Stomach (tissue), 9 donors: ENCODE measurements around the gene ETS1. TPM values are rescaled to one million over a fixed set of nuclear protein-coding genes. Genes with fewer than 3 reads are reported as not detected.

ENCODE experiments used
- DNase-seq, 2 donors: peaks; one replicate each; pipeline versions ENCODE4 v3.0.0 to v3.0.0-alpha.2; 2013 to 2019
- H3K27ac ChIP-seq, 5 donors: fragments of 200-600 bp in 4 of 5; sonication (generic) in 4 of 5; one replicate each; pipeline ENCODE4 v1.5.1; 2013 to 2019; ENCODE audit warnings: mild to moderate bottlenecking in 1 of 5, moderate library complexity in 1 of 5
- H3K27me3 ChIP-seq, 3 donors: fragments of 200-600 bp; sonication (generic); one replicate each; pipeline ENCODE4 v1.5.1; 2017 to 2019; ENCODE audit warnings: mixed run types in 1 of 3
- H3K36me3 ChIP-seq, 4 donors: fragments of 200-600 bp; sonication (generic); 1 replicate in 3 of 4; 2 replicates in 1 of 4; pipeline ENCODE4 v1.5.1; 2016 to 2019
- H3K4me1 ChIP-seq, 4 donors: fragments of 200-600 bp; sonication (generic); one replicate each; pipeline ENCODE4 v1.5.1; 2016 to 2019
- H3K4me3 ChIP-seq, 4 donors: fragments of 200-600 bp; sonication (generic) in 3 of 4; one replicate each; pipeline ENCODE4 v1.5.1; 2016 to 2019; ENCODE audit warnings: mild to moderate bottlenecking in 1 of 4
- H3K9me3 ChIP-seq, 4 donors: fragments of 200-600 bp; sonication (generic); one replicate each; pipeline ENCODE4 v1.5.1; 2016 to 2019
- EP300 ChIP-seq: sonication (generic); formaldehyde crosslinking; IDR thresholded peaks from one replicate; pipeline ENCODE4 v1.6.1; 2017; ENCODE audit warnings: antibody characterized with exemption
- POLR2A ChIP-seq, 4 donors: fragments of 450-650 bp; IDR thresholded peaks; one replicate each; pipeline ENCODE4 v1.6.1; 2016; ENCODE audit warnings: antibody characterized with exemption in 4 of 4, control low read depth in 2 of 4, mild to moderate bottlenecking in 1 of 4, moderate library complexity in 1 of 4
- POLR2AphosphoS5 ChIP-seq, 3 donors: sonication (generic); formaldehyde crosslinking; IDR thresholded peaks; one replicate each; pipeline ENCODE4 v1.6.1; 2016; ENCODE audit warnings: antibody characterized with exemption in 3 of 3
- WGBS, 5 donors: extraction: QIAGEN DNeasy Blood & Tissue Kit in 3 of 5; methylation state at CpG; one replicate each; pipeline versions ENCODE4 v1.1.5 to v1.1.7; 2013 to 2018; 5-methylcytosine and 5-hydroxymethylcytosine counted together
- intact Hi-C: fragments of 100-400 bp; cut with DNase I; formaldehyde crosslinking; loops from one replicate; pipeline ENCODE4 v1.15.1; 2023; ENCODE audit warnings: low total_unique reads
- polyA plus RNA-seq, 3 donors: library from polyadenylated mRNA; stranded (reverse); fragments of 200-250 nt; gene quantifications; one replicate each; pipeline ENCODE4 v1.2.3, GENCODE V29; 2013
- total RNA-seq, 5 donors: library from RNA; depleted of rRNA; stranded (reverse); fragments of >200 nt; gene quantifications; one replicate each; pipeline versions ENCODE4 v1.1.0 to v1.2.3, GENCODE V29; 2014 to 2016
- TF ChIP-seq, protein P1 (sequence below), 7 experiments: fragments of 450-650 bp in 4 of 7; fragments of 200-600 bp in 3 of 7; sonication (generic) in 3 of 7; IDR thresholded peaks; one replicate each; pipeline ENCODE4 v1.5.1; 2016 to 2019; ENCODE audit warnings: antibody characterized with exemption in 7 of 7, control low read depth in 2 of 7, mild to moderate bottlenecking in 1 of 7
- donor health status: healthy with polysubstance abuse.
- donor health status: Bipolar disorder and iron deficiency.
- donor health status: healthy.

The ETS1 gene
- total and polyA plus RNA-seq, 8 donors, result 7.0 to 72.5 (median 22.5) TPM

DNA sequence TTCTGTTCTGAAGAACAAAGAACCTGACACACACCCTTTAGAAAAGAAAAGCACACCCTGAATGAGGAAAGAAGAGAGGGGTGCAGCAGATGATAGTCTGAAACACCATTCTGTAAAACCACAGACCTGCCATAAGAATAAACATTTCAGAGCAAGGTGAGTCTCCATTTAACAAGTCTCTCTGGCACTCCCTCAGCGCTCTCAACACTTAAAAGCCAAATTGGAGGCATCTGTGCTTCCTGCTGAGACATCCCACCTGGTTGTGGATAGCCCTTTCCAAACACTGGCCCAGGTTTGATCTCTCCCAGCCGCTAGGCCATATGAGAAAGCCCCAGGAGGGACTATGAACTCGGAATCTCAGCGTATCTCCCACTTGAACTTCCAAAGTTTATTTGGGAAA is 36.3 kb downstream of the ETS1 start:
- intact Hi-C loops, result no loop called here
- Histone ChIP-seq H3K36me3 (no peaks in the 10 kb centered on the region), H3K27ac (peak overlapping the region in 2 of 5 donors; percentile 73 to 85), H3K27me3 (no peaks in the 10 kb centered on the region), H3K9me3 (no peaks in the 10 kb centered on the region), H3K4me3 (no peak overlapping the region), H3K4me1 (peaks cover 6 to 54% (median 25%) of the 10 kb centered on the region in 4 donors)
- TF ChIP-seq POLR2AphosphoS5 (IDR thresholded peaks at IDR 0.05) (no peak), POLR2A (IDR thresholded peaks at IDR 0.05) (no peak), EP300 (no peak)
- TF ChIP-seq, protein P1, sequence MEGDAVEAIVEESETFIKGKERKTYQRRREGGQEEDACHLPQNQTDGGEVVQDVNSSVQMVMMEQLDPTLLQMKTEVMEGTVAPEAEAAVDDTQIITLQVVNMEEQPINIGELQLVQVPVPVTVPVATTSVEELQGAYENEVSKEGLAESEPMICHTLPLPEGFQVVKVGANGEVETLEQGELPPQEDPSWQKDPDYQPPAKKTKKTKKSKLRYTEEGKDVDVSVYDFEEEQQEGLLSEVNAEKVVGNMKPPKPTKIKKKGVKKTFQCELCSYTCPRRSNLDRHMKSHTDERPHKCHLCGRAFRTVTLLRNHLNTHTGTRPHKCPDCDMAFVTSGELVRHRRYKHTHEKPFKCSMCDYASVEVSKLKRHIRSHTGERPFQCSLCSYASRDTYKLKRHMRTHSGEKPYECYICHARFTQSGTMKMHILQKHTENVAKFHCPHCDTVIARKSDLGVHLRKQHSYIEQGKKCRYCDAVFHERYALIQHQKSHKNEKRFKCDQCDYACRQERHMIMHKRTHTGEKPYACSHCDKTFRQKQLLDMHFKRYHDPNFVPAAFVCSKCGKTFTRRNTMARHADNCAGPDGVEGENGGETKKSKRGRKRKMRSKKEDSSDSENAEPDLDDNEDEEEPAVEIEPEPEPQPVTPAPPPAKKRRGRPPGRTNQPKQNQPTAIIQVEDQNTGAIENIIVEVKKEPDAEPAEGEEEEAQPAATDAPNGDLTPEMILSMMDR (IDR thresholded peaks at IDR 0.05), result no peak
- 81 to 95% (median 92%) methylated on average over 4 of the region's 4 CpGs for WGBS, 5 donors
- peak in 1 of 2 donors; percentile 50 for DNase-seq

DNA sequence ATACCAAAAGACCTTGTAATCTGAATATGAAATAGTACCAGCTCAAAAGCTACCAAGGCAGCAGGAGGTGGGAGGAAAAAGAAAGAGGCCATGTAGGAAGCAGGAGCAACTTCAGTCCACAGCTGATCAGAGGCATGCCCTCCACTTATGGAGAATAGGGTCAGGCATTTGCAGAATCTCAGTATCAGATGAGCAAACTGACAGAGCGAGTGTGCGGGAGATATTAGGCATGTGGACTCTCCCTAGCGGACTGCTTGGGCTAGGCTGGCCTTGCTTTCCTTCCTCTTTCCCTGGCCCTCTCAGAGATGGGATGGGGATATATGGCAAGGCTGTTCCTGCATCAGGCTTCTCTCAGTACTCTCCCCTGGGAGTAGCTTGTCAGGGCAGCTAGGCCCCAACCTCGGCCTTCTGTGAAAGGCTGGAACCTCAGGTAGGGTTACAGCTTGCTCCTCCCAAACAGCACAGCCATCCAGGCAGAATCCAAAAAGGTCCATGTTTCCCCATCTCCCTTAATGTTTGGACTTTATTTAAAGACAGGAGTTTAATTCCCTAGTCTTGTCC is 37.0 kb downstream of the ETS1 start:
- WGBS, 5 donors, result 88 to 100% (median 89%) methylated on average over 4 of the region's 4 CpGs
- no peak for TF ChIP-seq EP300
- TF ChIP-seq, protein P1 (IDR thresholded peaks at IDR 0.05), result no peak
- no peak for TF ChIP-seq POLR2AphosphoS5 (IDR thresholded peaks at IDR 0.05)
- no peak for TF ChIP-seq POLR2A (IDR thresholded peaks at IDR 0.05)

DNA sequence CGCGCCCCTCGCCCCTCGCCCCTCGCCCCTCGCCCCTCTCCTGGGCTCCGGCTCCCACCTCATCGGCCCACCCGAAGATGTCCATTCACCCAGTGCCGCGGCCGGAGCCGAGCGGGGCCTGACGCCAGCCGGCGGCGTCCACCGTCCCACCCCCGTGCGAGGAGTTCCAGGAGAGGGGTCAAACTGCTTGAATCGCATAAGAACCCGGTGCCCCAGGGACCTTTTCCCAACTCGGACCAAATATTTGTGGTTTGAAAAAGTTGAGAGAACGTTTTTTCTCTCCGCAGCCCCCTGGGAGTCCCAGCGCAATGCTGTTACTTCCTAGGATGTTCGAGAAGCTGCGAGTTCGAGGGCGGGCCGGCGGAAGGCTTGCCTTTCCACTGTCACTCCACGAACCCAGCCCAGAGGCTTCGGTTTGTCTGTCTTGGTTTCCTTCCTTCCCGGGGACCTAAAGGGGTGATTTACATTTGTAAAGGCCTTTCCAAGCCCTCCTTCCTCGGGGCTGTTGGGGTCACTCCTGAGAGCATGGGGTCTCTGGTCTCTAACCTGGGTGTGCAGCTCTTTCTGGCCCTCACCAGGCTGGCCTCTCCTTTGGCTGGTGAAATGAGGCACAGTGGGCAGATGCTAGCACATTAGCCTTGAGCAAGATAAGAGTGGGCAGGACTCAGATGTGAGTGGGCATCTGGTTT is 38.0 kb downstream of the ETS1 start:
- H3K36me3 ChIP-seq, result no peaks in the 10 kb centered on the region
- DNase-seq, result peak in 1 of 2 donors; percentile 81
- no peaks in the 10 kb centered on the region for H3K9me3 ChIP-seq
- intact Hi-C loops, result no loop called here
- TF ChIP-seq POLR2A (IDR thresholded peaks at IDR 0.05), result no peak
- no peak for TF ChIP-seq POLR2AphosphoS5 (IDR thresholded peaks at IDR 0.05)
- TF ChIP-seq, protein P1 (IDR thresholded peaks at IDR 0.05), result no peak
- no peak for TF ChIP-seq EP300
- H3K27ac ChIP-seq, result peak overlapping the region; percentile 67 to 85 (median 73)
- 37 to 51% (median 40%) methylated on average over 19 to 37 of the region's 37 CpGs for WGBS, 5 donors
- H3K4me1 ChIP-seq, result peaks cover 12 to 60% (median 28%) of the 10 kb centered on the region in 4 donors
- no peaks in the 10 kb centered on the region for H3K27me3 ChIP-seq
- peak overlapping the region; percentile 44 to 53 (median 44) for H3K4me3 ChIP-seq

More for the DNA sequence above, 37.0 kb downstream of the ETS1 start:
- Histone ChIP-seq H3K9me3 (no peaks in the 10 kb centered on the region), H3K4me1 (peaks cover 6 to 54% (median 25%) of the 10 kb centered on the region in 4 donors), H3K27ac (peak overlapping the region in 4 of 5 donors; percentile 67 to 85 (median 75)), H3K4me3 (no peak overlapping the region), H3K36me3 (no peaks in the 10 kb centered on the region), H3K27me3 (no peaks in the 10 kb centered on the region)
- DNase-seq, result no peak
- intact Hi-C loops, result no loop called here

DNA sequence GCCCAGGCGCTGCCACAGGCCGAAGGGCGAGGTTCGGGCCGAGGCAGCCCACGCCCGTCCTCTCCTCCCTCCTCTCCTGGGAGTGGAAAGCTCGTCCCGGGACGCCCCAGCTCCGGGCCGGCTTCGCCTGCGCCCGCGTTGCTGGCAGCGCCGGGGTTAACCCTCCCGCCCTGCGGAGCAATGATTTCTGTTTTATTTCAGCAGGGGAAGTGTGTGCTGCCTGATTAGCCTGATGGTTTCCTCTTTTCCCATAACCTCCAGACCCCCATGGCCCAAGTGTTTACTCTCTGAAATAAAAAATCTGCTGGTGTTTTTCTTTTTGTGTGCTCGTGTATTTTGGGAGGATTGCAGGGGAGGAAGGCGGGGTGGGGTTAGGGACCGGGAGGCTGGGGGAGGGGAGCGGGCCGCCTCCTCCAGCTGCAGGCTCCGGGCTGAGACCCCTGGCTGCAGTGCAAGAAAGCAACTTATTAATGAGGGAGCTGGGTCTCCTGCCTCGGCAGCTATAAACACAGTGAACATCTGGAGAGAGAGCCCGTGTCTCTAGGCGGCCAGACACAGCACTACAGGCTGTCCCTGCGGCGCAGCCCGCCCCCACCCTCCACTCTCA is 38.6 kb downstream of the ETS1 start:
- intact Hi-C loops, result no loop called here
- H3K27ac ChIP-seq, result peak overlapping the region; percentile 41 to 85 (median 73)
- peak; percentile 49 to 92 for DNase-seq
- 1 to 5% (median 1%) methylated on average over 25 to 32 of the region's 32 CpGs for WGBS, 5 donors
- TF ChIP-seq, protein P1 (IDR thresholded peaks at IDR 0.05), result no peak
- TF ChIP-seq POLR2A (IDR thresholded peaks at IDR 0.05) (no peak), EP300 (no peak), POLR2AphosphoS5 (IDR thresholded peaks at IDR 0.05) (no peak)
- peaks cover 13 to 59% (median 26%) of the 10 kb centered on the region in 4 donors for H3K4me1 ChIP-seq
- H3K4me3 ChIP-seq, result peak overlapping the region; percentile 44 to 53 (median 44)
- H3K36me3 ChIP-seq, result no peaks in the 10 kb centered on the region
- no peaks in the 10 kb centered on the region for H3K9me3 ChIP-seq
- H3K27me3 ChIP-seq, result no peaks in the 10 kb centered on the region
